ENCODE data around the gene RNASE13.
A peak's percentile ranks its signal among the peaks of the same experiment; 100 is the strongest.

GRCh38 chr14:21072031-21072473 is 37.4 kb upstream of the RNASE13 start:
- TF ChIP-seq CTCF (IDR thresholded peaks at IDR 0.05) (no peak), POLR2A (IDR thresholded peaks at IDR 0.05) (peak in 1 of 2 donors; percentile 24)
